BE2C (cell line): Measurements from ENCODE around the gene SBF2.
"Not testable (repeated sequence)": the region's sequence is repeated elsewhere in the genome, so short reads cannot be mapped to it uniquely, and the experiment has no call there.

ENCODE experiments used
- DNase-seq: peaks from one replicate; pipeline ENCODE4 v3.0.0-alpha.2; 2020
- H3K27me3 ChIP-seq: fragments of 250-450 bp; sonication (Bioruptor Pico); 2 replicates; pipeline ENCODE4 v1.5.1; 2020; ENCODE audit warnings: mild to moderate bottlenecking
- H3K36me3 ChIP-seq: fragments of 250-450 bp; sonication (Bioruptor Pico); 2 replicates; pipeline ENCODE4 v1.5.1; 2020; ENCODE audit warnings: mild to moderate bottlenecking
- H3K4me1 ChIP-seq: fragments of 250-450 bp; sonication (Bioruptor Pico); 2 replicates; pipeline ENCODE4 v1.5.1; 2020
- H3K4me3 ChIP-seq: 2 replicates; pipeline ENCODE4 v1.5.1; 2011; ENCODE audit warnings: low read depth, low read length
- H3K9me3 ChIP-seq: fragments of 250-450 bp; sonication (Bioruptor Pico); 2 replicates; pipeline ENCODE4 v1.5.1; 2020
- TF ChIP-seq, protein P1 (sequence below): IDR thresholded peaks from 2 replicates; pipeline ENCODE4 v1.5.1; 2012; ENCODE audit warnings: mild to moderate bottlenecking, low read depth, low read length

Gene SBF2

DNA sequence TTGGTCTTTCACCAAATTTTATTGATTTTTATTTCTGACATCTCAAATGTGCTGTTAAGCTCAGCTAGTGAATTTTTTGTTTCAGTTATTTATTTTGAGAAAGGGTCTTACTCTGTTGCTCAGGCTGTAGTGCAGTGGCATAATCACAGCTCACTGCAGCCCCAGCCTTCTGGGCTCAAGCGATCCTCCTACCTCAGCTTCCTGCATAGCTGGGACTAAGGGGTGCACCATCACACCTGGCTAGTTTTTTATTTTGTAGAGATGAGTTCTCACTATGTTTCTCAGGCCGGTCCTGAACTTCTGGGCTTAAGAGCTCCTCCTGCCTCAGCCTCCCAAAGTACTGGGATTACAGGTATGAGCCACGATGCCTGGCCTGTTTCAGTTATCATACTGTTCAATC is 282.0 kb downstream of the SBF2 start:
- no peaks in the 10 kb centered on the region for H3K4me1 ChIP-seq
- no peak overlapping the region for H3K4me3 ChIP-seq
- no peaks in the 10 kb centered on the region for H3K36me3 ChIP-seq
- no peak for DNase-seq
- TF ChIP-seq, protein P1, sequence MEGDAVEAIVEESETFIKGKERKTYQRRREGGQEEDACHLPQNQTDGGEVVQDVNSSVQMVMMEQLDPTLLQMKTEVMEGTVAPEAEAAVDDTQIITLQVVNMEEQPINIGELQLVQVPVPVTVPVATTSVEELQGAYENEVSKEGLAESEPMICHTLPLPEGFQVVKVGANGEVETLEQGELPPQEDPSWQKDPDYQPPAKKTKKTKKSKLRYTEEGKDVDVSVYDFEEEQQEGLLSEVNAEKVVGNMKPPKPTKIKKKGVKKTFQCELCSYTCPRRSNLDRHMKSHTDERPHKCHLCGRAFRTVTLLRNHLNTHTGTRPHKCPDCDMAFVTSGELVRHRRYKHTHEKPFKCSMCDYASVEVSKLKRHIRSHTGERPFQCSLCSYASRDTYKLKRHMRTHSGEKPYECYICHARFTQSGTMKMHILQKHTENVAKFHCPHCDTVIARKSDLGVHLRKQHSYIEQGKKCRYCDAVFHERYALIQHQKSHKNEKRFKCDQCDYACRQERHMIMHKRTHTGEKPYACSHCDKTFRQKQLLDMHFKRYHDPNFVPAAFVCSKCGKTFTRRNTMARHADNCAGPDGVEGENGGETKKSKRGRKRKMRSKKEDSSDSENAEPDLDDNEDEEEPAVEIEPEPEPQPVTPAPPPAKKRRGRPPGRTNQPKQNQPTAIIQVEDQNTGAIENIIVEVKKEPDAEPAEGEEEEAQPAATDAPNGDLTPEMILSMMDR: no peak
- H3K9me3 ChIP-seq: no peaks in the 10 kb centered on the region
- H3K27me3 ChIP-seq: no peaks in the 10 kb centered on the region

DNA sequence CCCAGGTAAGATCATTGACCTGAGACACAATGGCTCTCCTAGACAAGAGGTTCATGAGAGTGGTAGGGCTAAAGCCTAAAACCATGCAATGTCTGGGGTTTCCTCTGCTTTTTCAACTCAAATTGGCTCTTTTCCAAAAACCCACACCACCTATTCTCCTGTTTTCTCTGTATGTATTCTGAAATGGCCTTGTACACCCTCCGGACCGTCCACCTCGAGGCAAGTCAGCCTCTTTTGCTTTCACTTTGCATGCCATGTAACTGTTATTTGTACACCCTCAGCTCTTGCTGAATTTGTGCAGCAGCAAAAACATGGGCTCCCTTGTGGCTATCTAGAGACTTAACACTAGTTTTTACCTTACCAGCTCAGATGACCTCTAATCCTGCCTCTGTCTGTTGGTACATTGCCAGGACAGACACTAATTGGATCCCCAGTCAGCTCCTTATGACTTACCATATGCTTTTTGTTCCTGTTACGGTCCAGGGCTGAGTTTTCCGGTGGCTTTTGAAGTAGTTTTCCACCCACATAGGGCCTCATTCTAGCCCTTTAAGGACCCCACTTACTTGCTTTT is 288.0 kb downstream of the SBF2 start:
- TF ChIP-seq, protein P1: no peak
- no peak for DNase-seq
- H3K4me1 ChIP-seq: no peaks in the 10 kb centered on the region; the same call in 1 of the 2 replicates
- no peaks in the 10 kb centered on the region for H3K9me3 ChIP-seq
- no peak overlapping the region for H3K4me3 ChIP-seq
- no peaks in the 10 kb centered on the region for H3K27me3 ChIP-seq
- H3K36me3 ChIP-seq: no peaks in the 10 kb centered on the region

DNA sequence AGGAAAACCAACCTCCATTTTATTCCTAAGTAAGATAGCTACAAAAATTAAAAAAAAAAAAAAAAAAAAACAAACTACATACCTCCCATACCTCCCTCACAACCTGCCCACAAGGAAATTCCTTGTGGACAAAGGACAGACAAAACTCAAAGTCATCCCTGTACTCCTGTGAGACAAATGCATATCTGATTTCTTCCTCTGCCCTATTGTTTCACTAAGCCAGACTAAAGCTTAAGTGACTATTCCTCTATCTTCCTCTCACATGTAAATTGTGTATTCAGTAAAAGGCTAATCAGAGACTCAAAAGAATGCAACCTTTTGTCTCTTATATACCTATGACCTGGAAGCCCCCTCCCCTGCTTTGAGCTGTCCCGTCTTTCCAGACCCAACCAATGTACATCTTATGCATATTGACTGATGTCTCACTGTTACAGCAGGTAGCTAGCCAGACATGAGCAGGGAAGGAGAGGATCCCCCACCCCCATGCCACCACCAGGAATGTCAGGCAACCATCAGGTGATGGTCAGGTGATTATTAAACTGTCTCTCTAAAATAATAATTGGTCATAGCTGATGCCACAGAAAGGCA is 289.4 kb downstream of the SBF2 start:
- TF ChIP-seq, protein P1: no peak
- H3K9me3 ChIP-seq: no peaks in the 10 kb centered on the region
- no peak overlapping the region for H3K4me3 ChIP-seq
- no peaks in the 10 kb centered on the region for H3K27me3 ChIP-seq
- H3K36me3 ChIP-seq: no peaks in the 10 kb centered on the region
- no peak for DNase-seq
- no peaks in the 10 kb centered on the region; the same call in 1 of the 2 replicates for H3K4me1 ChIP-seq

DNA sequence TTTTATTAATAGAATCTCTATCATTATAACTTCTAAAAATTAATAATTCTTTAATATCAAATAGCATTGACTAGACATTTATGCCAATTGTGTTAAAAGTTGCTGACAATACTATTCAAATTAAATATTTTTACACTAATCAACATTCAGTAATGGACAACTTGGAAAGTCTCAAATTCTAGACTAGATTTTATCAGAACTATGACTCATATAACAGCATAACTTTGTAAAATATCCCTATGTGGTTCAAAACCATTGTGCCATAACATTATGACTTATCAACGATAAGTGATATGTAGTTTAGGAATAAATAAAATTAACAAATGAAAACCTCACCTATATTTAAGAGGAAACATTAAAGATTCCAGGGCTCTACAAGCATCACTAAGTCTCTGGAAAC is 291.8 kb downstream of the SBF2 start:
- TF ChIP-seq, protein P1: no peak

DNA sequence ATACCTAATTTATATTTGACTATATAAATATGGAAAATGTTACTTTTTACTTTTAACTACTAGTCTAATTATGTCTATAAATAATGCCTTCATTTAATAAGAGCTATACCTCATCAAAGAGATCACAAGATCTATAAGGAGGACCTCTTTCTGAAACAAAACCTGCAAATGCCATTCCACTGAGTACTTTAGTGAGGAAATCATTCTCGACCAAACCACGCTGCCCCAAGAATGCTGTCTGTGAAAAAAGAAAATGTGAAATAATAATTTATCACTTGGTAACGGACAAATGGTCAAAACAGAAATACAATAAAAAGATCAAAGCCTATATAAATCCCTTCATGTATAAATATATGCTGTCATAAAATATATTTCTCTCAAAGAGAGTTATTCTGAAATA is 301.7 kb downstream of the SBF2 start:
- H3K9me3 ChIP-seq: no peaks in the 10 kb centered on the region
- TF ChIP-seq, protein P1: no peak
- H3K36me3 ChIP-seq: no peaks in the 10 kb centered on the region
- H3K4me3 ChIP-seq: no peak overlapping the region
- H3K27me3 ChIP-seq: no peaks in the 10 kb centered on the region
- no peak for DNase-seq
- no peaks in the 10 kb centered on the region for H3K4me1 ChIP-seq

More for the DNA sequence above, 291.8 kb downstream of the SBF2 start:
- Histone ChIP-seq H3K9me3 (no peaks in the 10 kb centered on the region), H3K27me3 (no peaks in the 10 kb centered on the region), H3K4me3 (no peak overlapping the region), H3K4me1 (no peaks in the 10 kb centered on the region; the same call in 1 of the 2 replicates), H3K36me3 (no peaks in the 10 kb centered on the region)
- no peak for DNase-seq

DNA sequence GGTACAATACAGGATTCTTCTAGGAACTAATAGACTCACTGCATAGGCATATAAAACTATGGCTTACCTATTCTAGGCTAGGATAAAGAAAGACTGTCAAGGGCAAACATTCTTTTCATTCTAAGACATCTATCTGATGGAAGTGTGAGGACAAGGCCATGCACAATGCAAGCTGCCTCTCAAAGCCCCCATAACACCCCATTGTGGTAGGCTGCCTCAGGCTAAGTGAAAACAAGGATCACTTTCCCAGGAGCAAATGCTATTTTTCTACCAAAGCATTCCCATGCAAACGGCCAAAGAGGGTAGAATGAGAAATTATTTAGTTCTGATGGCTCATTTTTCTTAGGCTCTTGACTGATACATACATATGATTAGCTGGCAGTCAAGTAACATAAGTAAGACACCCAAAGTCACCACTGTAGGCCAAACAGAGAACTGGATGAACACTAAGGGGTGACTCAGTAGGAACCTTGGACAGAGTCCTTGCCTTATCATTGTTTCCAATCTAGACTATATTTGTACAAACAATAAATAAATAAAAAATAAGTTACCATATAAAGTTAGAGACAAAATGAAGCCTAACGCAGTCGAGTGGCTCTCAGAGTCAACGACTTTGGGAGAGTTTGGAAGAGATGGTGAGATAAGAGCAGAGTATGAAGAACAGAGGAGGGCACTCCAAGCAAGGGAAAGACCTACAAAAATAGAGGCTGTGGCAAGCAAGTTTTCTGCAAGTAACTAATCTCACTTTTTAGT is 303.6 kb downstream of the SBF2 start:
- no peak for DNase-seq
- TF ChIP-seq, protein P1: no peak
- Histone ChIP-seq H3K9me3 (no peaks in the 10 kb centered on the region), H3K4me1 (no peaks in the 10 kb centered on the region), H3K4me3 (no peak overlapping the region), H3K36me3 (no peaks in the 10 kb centered on the region), H3K27me3 (no peaks in the 10 kb centered on the region)

DNA sequence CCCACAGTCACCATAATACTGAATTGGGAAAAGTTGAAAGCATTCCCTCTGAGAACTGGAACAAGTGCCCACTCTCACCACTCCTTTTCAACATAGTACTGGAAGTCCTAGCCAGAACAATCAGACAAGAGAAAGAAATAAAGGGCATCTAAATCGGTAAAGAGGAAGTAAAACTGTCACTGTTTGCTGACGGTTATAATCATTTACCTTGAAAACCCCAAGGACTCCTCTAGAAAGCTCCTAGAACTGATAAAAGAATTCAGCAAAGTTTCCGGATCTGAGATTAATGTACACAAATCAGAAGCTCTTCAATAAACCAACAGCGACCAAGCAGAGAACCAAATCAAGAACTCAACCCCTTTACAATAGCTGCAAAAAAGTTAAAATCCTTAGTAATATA is 306.7 kb downstream of the SBF2 start:
- not testable (repeated sequence) for H3K9me3 ChIP-seq, H3K36me3 ChIP-seq, H3K27me3 ChIP-seq, H3K4me3 ChIP-seq, DNase-seq, H3K4me1 ChIP-seq
